Neutrophil (primary cell): ENCODE measurements around the gene PIK3R6.

ENCODE experiments used
- H3K27ac ChIP-seq: fragments of 200-600 bp; sonication (generic); 2 replicates; pipeline ENCODE4 v1.5.1; 2016; ENCODE audit warnings: mild to moderate bottlenecking, moderate library complexity
- H3K27me3 ChIP-seq: fragments of 200-600 bp; sonication (generic); 2 replicates; pipeline ENCODE4 v1.6.0; 2016; ENCODE audit warnings: mild to moderate bottlenecking
- H3K36me3 ChIP-seq: fragments of 200-600 bp; sonication (generic); 2 replicates; pipeline ENCODE4 v1.5.1; 2017
- H3K4me1 ChIP-seq, 2 experiments: fragments of 200-600 bp in 1 of 2; sonication (generic) in 1 of 2; 1 replicate in 1 of 2; 2 replicates in 1 of 2; pipeline versions ENCODE4 v1.5.1 to v1.6.1; 2013 to 2016; ENCODE audit warnings: low read depth in 1 of 2, low read length in 1 of 2, mild to moderate bottlenecking in 1 of 2, moderate library complexity in 1 of 2; ENCODE audit not compliant: control insufficient read depth in 1 of 2, insufficient read depth in 1 of 2
- H3K4me3 ChIP-seq, 2 experiments: fragments of 200-600 bp in 1 of 2; sonication (generic) in 1 of 2; 1 replicate in 1 of 2; 2 replicates in 1 of 2; pipeline ENCODE4 v1.5.1; 2013 to 2016; ENCODE audit warnings: low read depth in 1 of 2, low read length in 1 of 2, mild to moderate bottlenecking in 1 of 2, moderate library complexity in 1 of 2
- H3K9me3 ChIP-seq: fragments of 200-600 bp; sonication (generic); 2 replicates; pipeline ENCODE4 v1.5.1; 2016
- CTCF ChIP-seq: fragments of 200-600 bp; sonication (generic); IDR thresholded peaks from 2 replicates; pipeline ENCODE4 v1.5.1; 2016; ENCODE audit warnings: antibody characterized with exemption

Gene PIK3R6

GRCh38 chr17:8867361-8867981 lies at the start of gene PIK3R6:
Gene PIK3R6 (minus strand): TSS chr17:8867674. CDS start chr17:8849794, 17,880 bp downstream.
- peak within 1 kb of the TSS; percentile 53 to 68 for H3K4me3 ChIP-seq
- peaks cover 51 to 56% of the 10 kb centered on the region in 2 experiments for H3K4me1 ChIP-seq
- H3K36me3 ChIP-seq = peaks cover 15% of the 10 kb centered on the region
- TF ChIP-seq CTCF = no peak
- no peaks in the 10 kb centered on the region for H3K9me3 ChIP-seq
- peak within 1 kb of the TSS; percentile 77 for H3K27ac ChIP-seq
- H3K27me3 ChIP-seq = no peaks in the 10 kb centered on the region

GRCh38 chr17:8916466-8916865 lies 49.0 kb upstream of the PIK3R6 start:
- H3K9me3 ChIP-seq = no peaks in the 10 kb centered on the region
- peaks cover 27% of the 10 kb centered on the region for H3K36me3 ChIP-seq

GRCh38 chr17:8914554-8914953 lies 47.1 kb upstream of the PIK3R6 start:
- no peak for TF ChIP-seq CTCF
- Histone ChIP-seq H3K9me3 (no peaks in the 10 kb centered on the region), H3K4me1 (peaks cover 38 to 50% of the 10 kb centered on the region in 2 experiments), H3K27me3 (no peaks in the 10 kb centered on the region), H3K4me3 (no peak overlapping the region), H3K27ac (peak overlapping the region; percentile 96), H3K36me3 (peaks cover 46% of the 10 kb centered on the region)

More at GRCh38 chr17:8916466-8916865, 49.0 kb upstream of the PIK3R6 start:
- H3K27ac ChIP-seq = peak overlapping the region; percentile 96
- TF ChIP-seq CTCF = no peak
- peaks cover 52 to 66% of the 10 kb centered on the region in 2 experiments for H3K4me1 ChIP-seq
- no peaks in the 10 kb centered on the region for H3K27me3 ChIP-seq
- H3K4me3 ChIP-seq = peak overlapping the region; percentile 45 to 56

GRCh38 chr17:8913879-8914278 lies 46.4 kb upstream of the PIK3R6 start:
- peaks cover 53% of the 10 kb centered on the region for H3K36me3 ChIP-seq

GRCh38 chr17:8913091-8913490 lies 45.6 kb upstream of the PIK3R6 start:
- Histone ChIP-seq H3K9me3 (no peaks in the 10 kb centered on the region), H3K4me3 (no peak overlapping the region), H3K36me3 (peaks cover 61% of the 10 kb centered on the region), H3K4me1 (peaks cover 26 to 36% of the 10 kb centered on the region in 2 experiments), H3K27me3 (no peaks in the 10 kb centered on the region), H3K27ac (peak overlapping the region; percentile 96)
- TF ChIP-seq CTCF = no peak

More at GRCh38 chr17:8913879-8914278, 46.4 kb upstream of the PIK3R6 start:
- Histone ChIP-seq H3K4me3 (no peak overlapping the region), H3K27me3 (no peaks in the 10 kb centered on the region), H3K9me3 (no peaks in the 10 kb centered on the region), H3K4me1 (peaks cover 31 to 44% of the 10 kb centered on the region in 2 experiments), H3K27ac (peak overlapping the region; percentile 96)
- no peak for TF ChIP-seq CTCF
